CD4-positive, alpha-beta T cell treated with Interleukin-21 for 1 hour (primary cell): ENCODE measurements around the gene BCKDK.

Experiments
- DNase-seq: peaks from one replicate; pipeline ENCODE4 v3.0.0-alpha.2; 2020

The BCKDK gene

DNA sequence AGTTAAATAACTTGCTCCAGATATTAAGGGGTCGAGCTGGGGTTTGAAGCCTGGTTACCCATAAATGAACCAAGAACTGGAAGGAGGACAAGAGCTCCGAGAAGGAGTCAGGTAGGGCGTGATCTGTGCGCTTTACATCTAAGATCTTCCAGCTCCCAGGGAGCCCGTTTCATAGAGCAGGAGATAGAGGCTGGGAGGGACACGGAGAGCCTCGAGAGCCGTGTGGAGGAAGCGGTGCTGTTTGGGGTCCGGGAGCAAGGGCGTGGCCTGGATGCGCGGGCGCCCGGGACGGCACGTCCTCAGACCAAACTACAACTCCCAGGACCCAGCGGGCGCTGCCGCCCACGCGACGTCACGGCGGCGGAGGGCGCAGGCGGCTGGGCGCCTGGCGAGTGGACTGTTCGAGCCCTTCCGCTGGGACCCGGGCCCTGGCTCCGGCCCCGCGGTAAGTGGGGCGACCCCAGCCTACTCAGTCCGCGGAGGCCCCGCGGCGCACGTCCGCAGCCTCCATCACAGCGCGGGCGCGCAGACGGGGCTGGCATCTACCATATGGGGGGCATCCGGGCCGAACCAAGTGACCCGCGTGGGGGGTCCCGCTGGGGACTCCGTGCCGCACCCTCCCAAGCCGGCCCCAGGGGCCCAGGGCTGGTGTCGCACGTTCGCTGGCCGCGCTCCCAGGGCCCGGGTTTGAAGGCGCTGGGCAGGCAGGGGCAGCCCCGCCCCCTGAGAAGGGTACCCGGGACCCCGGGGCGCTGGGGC, at the start of gene BCKDK:
Gene BCKDK (plus strand): TSS at position 352 of the 759 bp plus-strand sequence. CDS start 838 bp downstream, outside the sequence.
- DNase-seq, result peak; percentile 64

DNA sequence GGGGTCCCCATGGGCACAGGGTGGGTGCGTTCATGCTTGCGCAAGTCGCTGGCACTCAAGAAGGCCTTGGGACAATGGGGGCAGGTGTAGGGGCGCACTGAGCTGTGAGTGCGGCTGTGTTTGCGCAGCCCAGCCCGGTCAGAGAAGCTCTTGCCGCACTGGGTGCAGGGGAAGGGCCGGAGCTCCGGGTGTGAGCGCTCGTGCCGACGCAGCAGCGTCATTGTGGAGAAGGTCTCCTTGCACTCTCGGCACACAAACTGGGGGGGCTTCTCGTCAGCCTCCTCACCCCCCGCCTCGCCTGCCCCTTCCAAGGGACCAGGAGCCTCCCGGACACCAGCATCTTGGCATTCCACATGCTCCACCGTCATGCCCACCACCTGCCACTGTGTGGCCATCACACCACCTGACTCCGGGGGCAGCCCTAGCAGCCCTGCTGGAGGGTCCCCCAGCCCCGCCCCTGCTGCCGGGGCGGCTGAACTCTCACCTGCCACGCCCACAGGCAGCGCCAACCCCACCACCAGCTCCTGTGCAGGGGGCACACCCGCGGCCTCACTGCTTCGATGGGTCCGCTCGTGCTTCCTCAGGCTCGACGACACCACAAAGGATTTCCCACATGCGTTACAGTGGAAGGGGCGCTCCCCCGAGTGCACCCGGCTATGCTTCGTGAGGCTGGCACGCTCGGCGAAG, 46.9 kb upstream of the BCKDK start:
- no peak for DNase-seq

DNA sequence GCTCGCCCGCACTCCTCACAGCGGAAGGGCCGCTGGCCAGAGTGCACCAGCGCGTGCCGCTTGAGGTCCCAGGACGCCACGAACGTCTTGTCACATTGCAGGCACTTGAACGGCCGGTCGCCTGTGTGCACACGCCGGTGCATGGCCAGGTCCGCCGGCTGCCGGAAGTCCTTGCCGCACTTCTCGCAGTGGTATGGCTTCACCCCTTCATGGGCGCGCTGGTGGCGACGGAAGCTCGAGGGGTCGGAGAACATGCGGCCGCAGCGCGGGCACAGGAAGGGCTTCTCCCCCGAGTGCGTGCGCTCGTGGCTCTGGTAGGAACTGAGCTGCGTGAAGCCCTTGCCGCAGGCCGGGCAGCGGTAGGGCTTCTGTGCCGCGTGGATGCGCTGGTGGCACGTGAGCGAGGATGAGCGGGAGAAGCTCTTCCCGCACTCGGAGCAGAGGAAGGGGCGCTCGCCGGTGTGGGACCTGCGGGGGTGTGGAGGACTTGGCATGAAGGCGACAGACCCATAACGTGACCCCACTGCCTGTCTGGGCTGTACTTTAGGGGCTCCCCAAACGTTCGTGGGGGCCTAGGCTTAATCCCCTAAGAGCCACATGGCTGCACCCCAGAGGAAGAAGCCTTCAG, 46.3 kb upstream of the BCKDK start:
- DNase-seq, result no peak

DNA sequence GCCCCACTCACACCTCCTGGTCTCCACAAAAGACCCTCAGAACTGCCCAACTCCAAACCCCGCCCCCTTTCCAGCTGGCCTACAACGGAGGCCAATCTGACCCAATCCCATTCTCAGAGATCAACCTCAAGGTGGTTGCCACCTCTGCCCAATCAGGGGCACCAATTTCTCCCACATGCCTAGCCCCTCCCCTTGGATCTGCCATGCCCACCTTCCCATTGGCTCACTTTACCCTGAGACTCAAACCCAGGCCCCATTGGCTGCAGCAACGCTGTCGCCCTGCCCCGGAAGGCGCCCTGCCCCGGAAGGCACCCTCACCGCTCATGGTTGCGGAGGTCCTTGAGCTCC, 44.7 kb upstream of the BCKDK start:
- DNase-seq, result peak; percentile 13

DNA sequence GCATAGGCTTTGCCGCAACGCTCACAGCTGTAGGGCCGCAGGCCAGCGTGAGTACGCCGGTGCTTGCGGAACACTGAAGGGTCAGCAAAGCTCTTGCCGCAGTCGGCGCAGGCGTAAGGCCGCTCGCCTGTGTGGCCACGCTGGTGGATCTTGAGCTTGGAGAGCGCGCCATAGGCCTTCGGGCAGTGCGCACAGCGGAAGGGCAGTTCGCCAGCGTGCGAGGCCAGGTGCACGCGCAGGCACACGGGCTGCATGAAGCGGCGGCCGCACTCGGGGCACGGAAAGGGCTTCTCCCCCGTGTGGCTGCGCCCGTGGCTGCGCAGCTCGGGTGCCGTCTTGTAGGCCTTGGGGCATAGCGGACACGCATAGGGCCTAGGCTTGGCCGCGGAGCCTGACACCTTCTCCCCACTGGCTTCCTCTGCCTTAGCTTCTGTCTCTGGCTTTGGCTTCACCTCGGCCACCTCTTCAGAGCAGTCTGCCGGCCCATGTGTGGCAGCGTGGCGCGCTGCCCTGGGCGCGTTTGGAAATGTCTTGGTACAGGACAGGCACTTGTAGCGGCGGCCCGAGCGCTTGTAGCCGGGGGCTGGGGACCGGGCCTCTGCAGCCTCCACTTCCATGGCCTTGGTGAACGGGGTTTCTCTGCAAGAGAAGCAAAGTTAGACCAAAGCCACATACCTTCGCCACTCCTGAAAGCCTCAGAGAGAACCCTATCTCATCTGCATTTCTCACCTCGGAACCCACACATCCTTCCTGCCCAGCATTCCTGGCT, 44.2 kb upstream of the BCKDK start:
- DNase-seq, result peak; percentile 37

DNA sequence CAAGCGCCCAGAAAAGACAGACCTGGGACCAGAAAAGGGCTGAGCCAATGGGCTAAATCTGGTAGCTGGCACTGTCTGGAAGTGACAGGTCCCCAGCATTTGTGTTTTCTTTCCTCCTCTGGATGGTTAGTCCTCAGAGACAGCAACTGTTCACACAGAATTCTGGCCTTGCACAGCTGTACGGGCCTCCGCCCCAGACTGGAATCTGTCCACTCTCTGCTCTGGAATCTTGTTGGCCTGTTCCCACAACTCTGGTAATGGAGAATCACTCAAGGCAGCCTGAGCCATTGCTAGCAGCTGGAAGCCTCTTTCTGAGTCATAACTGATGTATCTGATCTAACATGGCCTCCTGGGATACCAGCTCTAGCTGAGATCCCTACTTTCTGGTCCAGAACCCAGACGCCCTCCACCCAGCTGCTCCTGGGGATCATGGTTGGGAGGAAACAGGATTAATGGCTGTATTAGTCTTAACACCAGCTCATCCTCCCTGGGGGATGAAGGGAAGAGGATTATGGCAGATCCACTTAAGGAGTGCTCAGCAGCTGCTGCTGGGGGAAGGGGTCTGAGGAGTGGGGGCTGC, 43.2 kb upstream of the BCKDK start:
- DNase-seq, result no peak

DNA sequence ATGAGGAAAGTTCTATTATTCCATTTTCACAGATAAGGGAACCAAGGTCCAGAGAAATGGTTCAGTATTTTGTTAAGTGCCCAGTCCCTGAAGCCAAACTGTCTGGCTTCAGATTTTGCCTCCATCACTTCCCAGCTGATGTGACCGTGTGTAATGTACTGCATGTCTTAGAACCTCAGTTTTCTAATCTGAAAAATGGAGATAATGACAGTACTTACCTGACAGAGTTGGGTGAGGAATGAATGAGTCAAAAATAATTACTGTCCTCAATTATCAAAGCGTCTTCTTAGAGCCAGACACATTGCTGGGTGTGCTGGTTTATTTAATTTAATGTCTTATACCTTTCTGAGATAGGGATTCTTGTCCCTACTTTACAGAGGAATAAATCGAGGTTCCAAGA, 40.8 kb upstream of the BCKDK start:
- no peak for DNase-seq

DNA sequence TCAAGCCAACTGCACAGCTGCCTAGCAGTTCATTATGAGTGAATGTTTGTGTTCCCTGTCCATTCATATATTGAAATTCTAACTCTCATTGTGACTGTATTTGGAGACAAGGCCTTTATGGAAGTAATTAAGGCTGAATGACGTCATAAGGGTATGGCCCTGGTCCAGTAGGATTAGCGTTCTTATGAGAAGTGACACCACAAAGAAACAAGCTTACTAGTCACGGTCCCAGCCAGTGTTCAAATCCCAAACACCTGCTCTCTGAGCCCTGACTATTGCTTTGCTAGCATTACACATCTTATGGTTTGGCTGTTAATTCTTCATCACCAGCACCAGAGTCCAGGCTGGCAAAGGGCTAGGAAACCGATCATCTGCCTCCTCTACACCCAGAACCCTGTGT, 36.3 kb upstream of the BCKDK start:
- no peak for DNase-seq

DNA sequence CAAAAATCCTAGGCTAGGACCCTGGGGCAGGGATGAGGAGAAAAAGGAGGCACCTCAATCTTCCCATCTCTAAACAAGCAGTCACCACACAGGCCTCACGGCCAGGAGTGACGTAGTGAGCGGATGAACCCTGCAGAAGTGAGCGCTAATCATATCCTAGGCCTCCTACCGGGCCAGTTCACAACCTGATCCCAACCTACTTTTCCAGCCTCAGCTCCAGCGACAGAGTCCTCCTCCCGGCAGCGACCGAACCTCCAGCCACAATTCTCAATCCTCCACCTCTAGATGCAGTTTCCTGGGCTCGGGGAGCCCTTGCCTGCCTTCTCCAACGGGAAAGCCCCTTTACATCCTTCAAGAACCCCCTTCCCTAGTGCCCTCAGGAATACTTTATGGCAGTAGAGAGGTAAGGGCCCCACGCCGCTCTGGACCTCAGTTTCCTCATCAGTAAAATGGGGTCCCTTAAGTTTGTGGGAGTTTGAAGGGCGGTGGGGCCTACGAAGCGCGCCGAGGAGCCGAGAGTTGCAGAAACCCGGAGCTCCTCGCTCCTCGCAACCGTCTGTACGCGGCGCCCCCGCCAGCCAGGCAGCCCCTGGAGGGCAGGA, 35.5 kb upstream of the BCKDK start:
- DNase-seq, result peak; percentile 29

DNA sequence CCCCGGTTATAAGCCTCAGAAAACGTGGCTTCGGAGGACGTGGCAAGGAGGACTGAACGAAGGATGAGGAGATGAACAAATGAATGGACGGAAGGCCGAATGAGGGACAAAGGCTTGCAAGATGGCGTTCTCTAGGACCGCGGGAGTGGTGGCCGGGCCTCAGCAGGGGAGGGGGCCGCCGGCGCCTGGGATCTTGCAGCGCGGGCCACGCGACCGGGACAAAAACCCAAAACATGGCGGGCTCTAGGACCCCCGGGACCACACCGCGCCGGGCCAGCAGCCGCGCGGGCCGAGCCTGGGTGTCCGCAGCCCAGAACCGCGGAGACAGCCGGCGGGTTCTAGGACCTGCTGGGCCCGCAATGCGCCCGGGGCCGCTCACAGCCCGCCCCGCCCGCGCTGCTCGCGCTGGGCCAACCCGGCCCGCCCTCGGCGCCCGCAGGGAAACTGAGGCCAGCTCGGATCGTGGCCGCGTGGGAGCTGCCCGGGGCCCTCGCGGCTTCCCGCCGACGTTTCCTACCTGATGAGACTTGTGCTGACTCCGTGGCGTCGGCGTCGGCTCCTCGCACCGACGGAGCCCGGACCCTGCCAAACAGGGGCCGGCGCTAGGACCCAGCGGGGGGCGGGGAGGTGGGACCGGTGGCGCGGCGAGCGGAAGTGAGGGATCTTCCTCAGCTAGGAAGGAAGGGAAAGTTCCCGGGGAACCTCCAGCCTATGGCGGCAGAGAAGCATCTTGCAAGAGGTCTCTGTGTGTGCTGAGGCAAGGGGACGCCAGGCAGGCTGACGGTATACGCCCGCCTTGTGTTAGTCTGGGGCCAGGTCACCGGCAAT, 34.8 kb upstream of the BCKDK start:
- DNase-seq, result peak; percentile 87

DNA sequence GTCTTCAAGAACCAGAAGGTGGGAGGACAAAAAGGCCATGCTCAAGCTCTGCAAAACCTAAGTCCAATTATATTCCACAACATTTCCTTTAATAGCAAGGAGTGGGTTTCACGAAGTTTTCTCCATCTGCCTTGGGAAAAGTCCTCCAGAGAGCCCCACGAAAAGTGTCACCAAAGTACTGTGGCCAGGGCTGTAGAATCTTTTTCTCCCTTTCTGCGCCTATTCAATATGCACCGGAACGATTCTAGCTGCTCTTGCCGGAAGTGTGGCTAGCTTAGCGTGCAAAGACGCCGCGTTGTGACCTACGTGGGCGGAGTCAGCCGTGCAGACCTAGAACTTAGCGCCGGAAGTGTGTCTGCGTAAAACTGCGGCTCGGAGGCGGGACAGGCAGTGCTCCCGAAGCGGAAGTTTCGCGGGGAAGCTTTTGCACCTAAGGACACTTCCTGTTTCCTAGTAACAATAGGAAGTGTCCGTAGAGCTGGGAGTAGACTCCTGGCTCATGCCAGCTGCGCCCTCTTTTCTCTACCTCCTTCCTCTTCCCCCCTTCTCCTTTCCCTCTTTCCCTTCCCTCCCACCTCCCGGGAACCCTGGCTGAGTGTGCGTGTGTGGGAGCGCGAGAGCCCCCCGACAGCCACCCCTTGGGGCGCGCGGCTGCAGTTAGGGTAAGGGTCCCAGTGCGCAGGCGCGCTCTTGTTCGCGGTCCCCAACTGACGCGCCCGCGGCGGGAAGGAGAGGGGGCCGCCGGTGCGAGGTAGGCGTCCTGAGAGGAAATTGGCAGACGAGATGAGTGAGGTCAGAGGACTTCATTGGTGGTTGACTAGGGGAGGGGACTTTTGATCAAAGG, 34.0 kb upstream of the BCKDK start, which contains the start of the genes ZNF646 and ZNF668:
Gene ZNF646 (plus strand): TSS at position 453 of the 844 bp plus-strand sequence. CDS start 1,903 bp downstream, outside the sequence.
Gene ZNF668 (minus strand): TSS at position 271 of the 844 bp plus-strand sequence. CDS start 9,781 bp downstream, outside the sequence.
- peak; percentile 99 for DNase-seq

DNA sequence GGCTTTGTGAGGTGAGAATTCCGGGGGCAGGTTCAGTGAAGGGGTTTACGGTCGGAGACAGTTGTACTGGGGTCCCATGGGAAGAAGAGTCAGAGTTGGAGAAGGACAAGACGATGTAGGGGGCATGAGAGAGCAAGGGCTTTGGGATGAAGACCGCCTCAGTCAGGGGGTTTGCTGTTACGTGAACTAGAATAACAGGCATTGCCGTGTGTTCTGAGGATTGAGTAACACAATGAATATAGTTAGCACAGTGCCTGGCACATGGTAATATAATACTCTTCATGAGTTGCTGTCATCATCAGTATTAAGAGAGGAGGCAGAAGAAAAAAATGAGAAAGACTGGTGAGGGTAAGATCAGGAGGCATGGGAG, 33.4 kb upstream of the BCKDK start:
- DNase-seq, result no peak

DNA sequence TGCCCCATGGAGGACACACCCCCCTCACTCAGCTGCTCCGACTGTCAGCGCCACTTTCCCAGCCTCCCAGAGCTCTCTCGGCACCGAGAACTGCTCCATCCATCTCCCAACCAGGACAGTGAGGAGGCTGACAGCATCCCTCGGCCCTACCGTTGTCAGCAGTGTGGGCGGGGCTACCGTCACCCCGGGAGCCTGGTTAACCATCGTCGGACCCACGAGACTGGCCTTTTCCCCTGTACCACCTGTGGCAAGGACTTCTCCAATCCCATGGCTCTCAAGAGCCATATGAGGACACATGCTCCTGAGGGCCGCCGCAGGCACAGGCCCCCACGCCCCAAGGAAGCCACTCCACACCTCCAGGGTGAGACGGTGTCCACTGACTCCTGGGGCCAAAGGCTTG, 31.9 kb upstream of the BCKDK start:
- DNase-seq, result no peak

DNA sequence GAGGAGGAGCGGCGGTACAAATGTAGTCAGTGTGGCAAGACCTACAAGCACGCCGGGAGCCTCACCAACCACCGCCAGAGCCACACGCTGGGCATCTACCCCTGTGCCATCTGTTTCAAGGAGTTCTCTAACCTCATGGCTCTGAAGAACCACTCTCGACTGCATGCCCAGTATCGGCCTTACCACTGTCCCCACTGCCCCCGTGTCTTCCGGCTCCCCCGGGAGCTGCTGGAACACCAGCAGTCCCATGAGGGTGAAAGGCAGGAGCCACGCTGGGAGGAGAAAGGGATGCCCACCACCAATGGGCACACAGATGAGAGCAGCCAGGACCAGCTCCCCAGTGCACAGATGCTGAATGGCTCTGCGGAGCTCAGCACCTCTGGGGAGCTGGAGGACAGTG, 31.2 kb upstream of the BCKDK start:
- no peak for DNase-seq

DNA sequence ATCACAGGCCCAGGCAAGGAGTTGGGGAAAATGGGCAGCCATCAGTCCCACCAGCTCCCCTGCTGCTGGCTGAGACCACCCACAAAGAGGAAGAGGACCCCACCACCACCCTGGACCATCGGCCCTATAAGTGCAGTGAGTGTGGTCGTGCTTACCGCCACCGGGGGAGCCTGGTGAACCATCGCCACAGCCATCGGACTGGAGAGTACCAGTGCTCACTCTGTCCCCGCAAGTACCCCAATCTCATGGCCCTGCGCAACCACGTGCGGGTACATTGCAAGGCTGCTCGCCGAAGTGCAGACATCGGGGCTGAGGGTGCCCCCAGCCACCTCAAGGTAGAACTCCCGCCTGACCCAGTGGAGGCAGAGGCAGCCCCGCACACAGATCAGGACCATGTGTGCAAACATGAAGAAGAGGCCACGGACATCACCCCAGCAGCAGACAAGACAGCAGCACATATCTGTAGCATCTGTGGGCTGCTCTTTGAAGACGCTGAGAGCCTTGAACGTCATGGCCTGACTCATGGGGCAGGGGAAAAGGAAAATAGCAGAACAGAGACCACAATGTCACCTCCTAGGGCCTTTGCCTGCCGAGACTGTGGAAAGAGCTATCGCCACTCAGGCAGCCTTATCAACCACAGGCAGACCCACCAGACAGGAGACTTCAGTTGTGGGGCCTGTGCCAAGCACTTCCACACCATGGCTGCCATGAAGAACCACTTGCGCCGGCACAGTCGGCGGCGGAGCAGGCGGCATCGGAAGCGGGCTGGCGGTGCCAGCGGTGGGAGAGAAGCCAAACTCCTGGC, 30.4 kb upstream of the BCKDK start:
- DNase-seq, result no peak

DNA sequence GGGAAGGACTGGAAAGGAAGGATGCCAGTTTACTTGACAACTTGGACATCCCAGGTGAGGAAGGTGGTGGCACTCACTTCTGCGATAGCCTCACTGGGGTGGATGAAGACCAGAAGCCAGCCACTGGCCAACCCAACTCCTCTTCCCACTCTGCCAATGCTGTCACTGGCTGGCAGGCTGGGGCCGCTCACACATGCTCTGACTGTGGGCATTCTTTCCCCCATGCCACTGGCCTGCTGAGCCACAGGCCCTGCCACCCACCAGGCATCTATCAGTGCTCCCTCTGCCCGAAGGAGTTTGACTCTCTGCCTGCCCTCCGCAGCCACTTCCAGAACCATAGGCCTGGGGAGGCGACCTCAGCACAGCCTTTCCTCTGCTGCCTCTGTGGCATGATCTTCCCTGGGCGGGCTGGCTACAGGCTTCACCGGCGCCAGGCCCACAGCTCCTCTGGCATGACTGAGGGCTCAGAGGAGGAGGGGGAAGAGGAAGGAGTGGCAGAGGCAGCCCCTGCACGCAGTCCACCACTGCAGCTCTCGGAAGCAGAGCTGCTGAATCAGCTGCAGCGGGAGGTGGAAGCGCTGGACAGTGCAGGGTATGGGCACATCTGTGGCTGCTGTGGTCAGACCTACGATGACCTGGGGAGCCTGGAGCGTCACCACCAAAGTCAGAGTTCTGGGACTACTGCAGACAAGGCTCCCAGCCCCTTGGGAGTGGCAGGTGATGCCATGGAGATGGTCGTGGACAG, 29.4 kb upstream of the BCKDK start:
- DNase-seq, result no peak

DNA sequence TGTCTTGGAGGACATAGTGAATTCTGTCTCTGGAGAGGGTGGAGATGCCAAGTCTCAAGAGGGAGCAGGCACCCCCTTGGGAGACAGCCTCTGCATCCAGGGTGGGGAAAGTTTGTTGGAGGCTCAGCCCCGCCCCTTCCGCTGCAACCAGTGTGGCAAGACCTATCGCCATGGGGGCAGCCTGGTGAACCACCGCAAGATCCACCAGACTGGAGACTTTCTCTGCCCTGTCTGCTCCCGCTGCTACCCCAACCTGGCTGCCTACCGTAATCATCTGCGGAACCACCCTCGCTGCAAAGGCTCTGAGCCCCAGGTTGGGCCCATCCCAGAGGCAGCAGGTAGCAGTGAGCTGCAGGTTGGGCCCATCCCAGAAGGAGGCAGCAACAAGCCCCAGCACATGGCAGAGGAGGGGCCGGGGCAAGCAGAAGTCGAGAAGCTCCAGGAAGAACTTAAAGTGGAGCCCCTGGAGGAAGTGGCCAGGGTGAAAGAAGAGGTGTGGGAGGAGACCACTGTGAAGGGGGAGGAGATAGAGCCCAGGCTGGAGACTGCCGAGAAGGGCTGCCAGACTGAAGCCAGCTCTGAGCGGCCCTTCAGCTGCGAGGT, 28.7 kb upstream of the BCKDK start:
- DNase-seq, result no peak

DNA sequence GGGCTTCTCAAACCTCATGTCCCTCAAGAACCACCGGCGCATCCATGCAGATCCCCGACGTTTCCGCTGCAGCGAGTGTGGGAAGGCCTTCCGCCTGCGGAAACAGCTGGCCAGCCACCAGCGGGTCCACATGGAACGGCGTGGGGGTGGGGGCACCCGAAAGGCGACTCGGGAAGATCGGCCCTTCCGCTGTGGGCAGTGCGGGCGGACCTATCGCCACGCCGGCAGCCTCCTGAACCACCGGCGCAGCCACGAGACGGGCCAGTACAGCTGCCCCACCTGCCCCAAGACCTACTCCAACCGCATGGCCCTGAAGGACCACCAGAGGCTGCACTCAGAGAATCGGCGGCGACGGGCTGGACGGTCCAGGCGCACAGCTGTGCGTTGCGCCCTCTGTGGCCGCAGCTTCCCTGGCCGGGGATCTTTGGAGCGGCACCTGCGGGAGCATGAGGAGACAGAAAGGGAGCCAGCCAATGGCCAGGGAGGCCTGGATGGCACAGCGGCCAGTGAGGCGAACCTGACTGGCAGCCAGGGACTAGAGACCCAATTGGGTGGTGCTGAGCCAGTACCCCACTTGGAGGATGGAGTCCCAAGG, 28.1 kb upstream of the BCKDK start:
- no peak for DNase-seq
